Esophagus squamous epithelium (tissue), 4 donors: ENCODE results near the gene AK8.

ENCODE experiments used
- CTCF ChIP-seq, 6 experiments: fragments of 450-650 bp in 4 of 6; fragments of 200-600 bp in 2 of 6; sonication (generic) in 2 of 6; IDR thresholded peaks; one replicate each; pipeline ENCODE4 v1.5.1; 2016 to 2019; ENCODE audit warnings: antibody characterized with exemption in 6 of 6, mild to moderate bottlenecking in 4 of 6, moderate library complexity in 4 of 6
- POLR2A ChIP-seq, 4 donors: fragments of 450-650 bp; IDR thresholded peaks; one replicate each; pipeline ENCODE4 v1.6.1; 2017; ENCODE audit warnings: antibody characterized with exemption in 4 of 4, mild to moderate bottlenecking in 4 of 4, moderate library complexity in 3 of 4

- TF ChIP-seq POLR2A (IDR thresholded peaks at IDR 0.05) = no peak
- TF ChIP-seq CTCF (IDR thresholded peaks at IDR 0.05) = no peak
Observed at GRCh38 chr9:132681561-132681960, 196.5 kb downstream of the AK8 start.
